Measurements from ENCODE around the gene NUDT6. TPM values are rescaled to one million over a fixed set of nuclear protein-coding genes. Genes with fewer than 3 reads are reported as not detected.

The NUDT6 gene
- total RNA-seq, 1 experiment from 2014 or later: 9.0 TPM

GRCh38 chr4:122953924-122954323, 31.5 kb upstream of the NUDT6 start:
- Histone ChIP-seq H3K36me3 (ENCODE audit: control insufficient read depth in 1 of 2, insufficient read depth in 2 of 2, low read length in 2 of 2) (peaks cover 2 to 17% of the 10 kb centered on the region in 2 experiments; a peak in 2 of 4 replicates), H3K9ac (ENCODE audit: low read length) (no peak overlapping the region), H3K27me3 (ENCODE audit: insufficient read depth, low read length) (no peaks in the 10 kb centered on the region), H2AFZ (ENCODE audit: low read depth, low read length, poor library complexity, severe bottlenecking) (no peak overlapping the region), H4K20me1 (ENCODE audit: insufficient read depth) (no peaks in the 10 kb centered on the region), H3K79me2 (ENCODE audit: insufficient read depth, low read length) (no peaks in the 10 kb centered on the region), H3K4me2 (ENCODE audit: low read length) (no peak overlapping the region), H3K9me3 (ENCODE audit: control insufficient read depth in 1 of 2, insufficient read depth in 1 of 2, low read depth in 1 of 2, low read length in 2 of 2) (no peaks in the 10 kb centered on the region), H3K27ac (ENCODE audit: low read depth, low read length) (no peak overlapping the region), H3K4me3 (replicated peaks in 1 of 2; ENCODE audit: low read depth in 1 of 2, low read length in 2 of 2) (no peak overlapping the region), H3K9me2 (ENCODE audit: insufficient read depth) (no peaks in the 10 kb centered on the region), H3K4me1 (ENCODE audit: control insufficient read depth in 1 of 2, insufficient read depth in 2 of 2, low read length in 2 of 2) (no peaks in the 10 kb centered on the region)
- no TSS peak for BruUV-seq (replicated peaks)
- DNase-seq (ENCODE audit: low read depth, low spot score): no peak
- POLR2A ChIA-PET: no interaction called here
- intact Hi-C loops (cut with micrococcal nuclease): no loop called here
- TF ChIP-seq POLR2A (IDR thresholded peaks at IDR 0.05; ENCODE audit: borderline replicate concordance, extremely low read depth, insufficient read depth, insufficient read length) (no peak), CBX3 (IDR thresholded peaks at IDR 0.05; ENCODE audit: low read depth) (no peak)
- TF ChIP-seq, protein P1, sequence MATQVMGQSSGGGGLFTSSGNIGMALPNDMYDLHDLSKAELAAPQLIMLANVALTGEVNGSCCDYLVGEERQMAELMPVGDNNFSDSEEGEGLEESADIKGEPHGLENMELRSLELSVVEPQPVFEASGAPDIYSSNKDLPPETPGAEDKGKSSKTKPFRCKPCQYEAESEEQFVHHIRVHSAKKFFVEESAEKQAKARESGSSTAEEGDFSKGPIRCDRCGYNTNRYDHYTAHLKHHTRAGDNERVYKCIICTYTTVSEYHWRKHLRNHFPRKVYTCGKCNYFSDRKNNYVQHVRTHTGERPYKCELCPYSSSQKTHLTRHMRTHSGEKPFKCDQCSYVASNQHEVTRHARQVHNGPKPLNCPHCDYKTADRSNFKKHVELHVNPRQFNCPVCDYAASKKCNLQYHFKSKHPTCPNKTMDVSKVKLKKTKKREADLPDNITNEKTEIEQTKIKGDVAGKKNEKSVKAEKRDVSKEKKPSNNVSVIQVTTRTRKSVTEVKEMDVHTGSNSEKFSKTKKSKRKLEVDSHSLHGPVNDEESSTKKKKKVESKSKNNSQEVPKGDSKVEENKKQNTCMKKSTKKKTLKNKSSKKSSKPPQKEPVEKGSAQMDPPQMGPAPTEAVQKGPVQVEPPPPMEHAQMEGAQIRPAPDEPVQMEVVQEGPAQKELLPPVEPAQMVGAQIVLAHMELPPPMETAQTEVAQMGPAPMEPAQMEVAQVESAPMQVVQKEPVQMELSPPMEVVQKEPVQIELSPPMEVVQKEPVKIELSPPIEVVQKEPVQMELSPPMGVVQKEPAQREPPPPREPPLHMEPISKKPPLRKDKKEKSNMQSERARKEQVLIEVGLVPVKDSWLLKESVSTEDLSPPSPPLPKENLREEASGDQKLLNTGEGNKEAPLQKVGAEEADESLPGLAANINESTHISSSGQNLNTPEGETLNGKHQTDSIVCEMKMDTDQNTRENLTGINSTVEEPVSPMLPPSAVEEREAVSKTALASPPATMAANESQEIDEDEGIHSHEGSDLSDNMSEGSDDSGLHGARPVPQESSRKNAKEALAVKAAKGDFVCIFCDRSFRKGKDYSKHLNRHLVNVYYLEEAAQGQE (IDR thresholded peaks at IDR 0.05; ENCODE audit: low read depth): no peak
- RAD21 ChIA-PET (ENCODE audit: low non-redundant PET in 1 of 2, low total read pairs in 2 of 2, uncharacterized antibody in 2 of 2, unreplicated experiment in 2 of 2): no interaction called here
- no peak for ATAC-seq
- CTCF ChIA-PET: no interaction called here

- no peak overlapping the region for H3K4me2 ChIP-seq (ENCODE audit: low read length)
- ATAC-seq: no peak
- no peaks in the 10 kb centered on the region for H3K9me3 ChIP-seq (ENCODE audit: control insufficient read depth in 1 of 2, insufficient read depth in 1 of 2, low read depth in 1 of 2, low read length in 2 of 2)
- no peak overlapping the region for H2AFZ ChIP-seq (ENCODE audit: low read depth, low read length, poor library complexity, severe bottlenecking)
- H4K20me1 ChIP-seq (ENCODE audit: insufficient read depth): no peaks in the 10 kb centered on the region
- no peaks in the 10 kb centered on the region for H3K27me3 ChIP-seq (ENCODE audit: insufficient read depth, low read length)
- CTCF ChIA-PET: no interaction called here
- intact Hi-C loops (cut with micrococcal nuclease): no loop called here
- H3K4me1 ChIP-seq (ENCODE audit: control insufficient read depth in 1 of 2, insufficient read depth in 2 of 2, low read length in 2 of 2): no peaks in the 10 kb centered on the region
- no peak overlapping the region for H3K4me3 ChIP-seq (replicated peaks in 1 of 2; ENCODE audit: low read depth in 1 of 2, low read length in 2 of 2)
- RAD21 ChIA-PET (ENCODE audit: low non-redundant PET in 1 of 2, low total read pairs in 2 of 2, uncharacterized antibody in 2 of 2, unreplicated experiment in 2 of 2): no interaction called here
- no peaks in the 10 kb centered on the region for H3K79me2 ChIP-seq (ENCODE audit: insufficient read depth, low read length)
- no peak for DNase-seq (ENCODE audit: low read depth, low spot score)
- H3K9me2 ChIP-seq (ENCODE audit: insufficient read depth): no peaks in the 10 kb centered on the region
- no peak overlapping the region for H3K9ac ChIP-seq (ENCODE audit: low read length)
- POLR2A ChIA-PET: no interaction called here
- peaks cover 10 to 20% of the 10 kb centered on the region in 2 experiments; a peak in 3 of 4 replicates for H3K36me3 ChIP-seq (ENCODE audit: control insufficient read depth in 1 of 2, insufficient read depth in 2 of 2, low read length in 2 of 2)
- no TSS peak for BruUV-seq (replicated peaks)
- H3K27ac ChIP-seq (ENCODE audit: low read depth, low read length): no peak overlapping the region
- TF ChIP-seq SIN3A (IDR thresholded peaks at IDR 0.05; ENCODE audit: low read depth): no peak
- no peak for TF ChIP-seq SP1 (IDR thresholded peaks at IDR 0.05; ENCODE audit: low read depth)
- TF ChIP-seq ZBTB33 (IDR thresholded peaks at IDR 0.05; ENCODE audit: extremely low read depth, insufficient replicate concordance, low read length): no peak
- no peak for TF ChIP-seq FOSL1 (IDR thresholded peaks at IDR 0.05; ENCODE audit: low read depth)
- no peak for TF ChIP-seq CTCF (IDR thresholded peaks at IDR 0.05 in 2 of 3, conservative IDR thresholded peaks at IDR 0.05 in 1 of 3; ENCODE audit: borderline replicate concordance in 1 of 3, insufficient read depth in 1 of 3, low read depth in 2 of 3, low read length in 2 of 3)
- TF ChIP-seq POLR2AphosphoS5 (IDR thresholded peaks at IDR 0.05; ENCODE audit: low read depth, low read length): no peak
- TF ChIP-seq POLR2A (IDR thresholded peaks at IDR 0.05; ENCODE audit: borderline replicate concordance, extremely low read depth, insufficient read depth, insufficient read length): no peak
- no peak for TF ChIP-seq JUND (IDR thresholded peaks at IDR 0.05)
- TF ChIP-seq ZNF274 (IDR thresholded peaks at IDR 0.05; ENCODE audit: low read depth, low read length): no peak
- no peak for TF ChIP-seq RAD21 (IDR thresholded peaks at IDR 0.05; ENCODE audit: low read depth)
- no peak for TF ChIP-seq EGR1 (IDR thresholded peaks at IDR 0.05; ENCODE audit: low read depth)
- no peak for TF ChIP-seq ZFX (IDR thresholded peaks at IDR 0.05)
These were observed 29.6 kb upstream of the NUDT6 start for GRCh38 chr4:122952028-122952427.
